ENCODE measurements around the gene ARMH2.

Gene ARMH2

DNA sequence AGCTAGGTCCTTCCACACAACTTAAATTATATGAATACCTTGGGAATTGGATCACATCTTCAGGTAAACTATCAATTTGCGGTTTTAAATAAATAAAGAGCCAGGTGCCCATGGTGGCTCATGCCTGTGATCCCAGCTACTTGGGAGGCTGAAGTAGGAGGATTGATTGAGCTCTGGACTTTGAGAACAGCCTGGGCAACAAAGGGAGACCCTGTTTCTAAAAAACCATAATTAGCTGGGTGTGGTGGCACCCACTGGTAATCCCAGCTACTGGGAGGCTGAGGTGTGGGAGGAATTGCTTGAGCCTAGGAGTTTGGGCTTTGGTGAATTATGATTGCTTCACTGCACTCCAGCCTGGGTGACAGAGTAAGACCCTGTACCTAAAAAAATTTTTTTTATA is 20.6 kb downstream of the ARMH2 start:
- no peak overlapping the region for H3K9ac ChIP-seq
- no peak overlapping the region for H3K4me2 ChIP-seq (ENCODE audit: low read length)
- no peaks in the 10 kb centered on the region for H3K27me3 ChIP-seq (ENCODE audit: control insufficient read depth, insufficient read depth, low read length)
- H3K9me3 ChIP-seq (ENCODE audit: control insufficient read depth, low read length): no peaks in the 10 kb centered on the region
- H3K27ac ChIP-seq: no peak overlapping the region
- no peaks in the 10 kb centered on the region for H3K36me3 ChIP-seq (ENCODE audit: control insufficient read depth, insufficient read depth, low read length)
- no peak overlapping the region for H3K4me3 ChIP-seq (ENCODE audit: low read depth, low read length)
- H3K79me2 ChIP-seq: peaks cover 4% of the 10 kb centered on the region
- H3K4me1 ChIP-seq: peaks cover 3% of the 10 kb centered on the region
- no peak overlapping the region for H2AFZ ChIP-seq
- TF ChIP-seq, protein P1, sequence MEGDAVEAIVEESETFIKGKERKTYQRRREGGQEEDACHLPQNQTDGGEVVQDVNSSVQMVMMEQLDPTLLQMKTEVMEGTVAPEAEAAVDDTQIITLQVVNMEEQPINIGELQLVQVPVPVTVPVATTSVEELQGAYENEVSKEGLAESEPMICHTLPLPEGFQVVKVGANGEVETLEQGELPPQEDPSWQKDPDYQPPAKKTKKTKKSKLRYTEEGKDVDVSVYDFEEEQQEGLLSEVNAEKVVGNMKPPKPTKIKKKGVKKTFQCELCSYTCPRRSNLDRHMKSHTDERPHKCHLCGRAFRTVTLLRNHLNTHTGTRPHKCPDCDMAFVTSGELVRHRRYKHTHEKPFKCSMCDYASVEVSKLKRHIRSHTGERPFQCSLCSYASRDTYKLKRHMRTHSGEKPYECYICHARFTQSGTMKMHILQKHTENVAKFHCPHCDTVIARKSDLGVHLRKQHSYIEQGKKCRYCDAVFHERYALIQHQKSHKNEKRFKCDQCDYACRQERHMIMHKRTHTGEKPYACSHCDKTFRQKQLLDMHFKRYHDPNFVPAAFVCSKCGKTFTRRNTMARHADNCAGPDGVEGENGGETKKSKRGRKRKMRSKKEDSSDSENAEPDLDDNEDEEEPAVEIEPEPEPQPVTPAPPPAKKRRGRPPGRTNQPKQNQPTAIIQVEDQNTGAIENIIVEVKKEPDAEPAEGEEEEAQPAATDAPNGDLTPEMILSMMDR (IDR thresholded peaks at IDR 0.05): no peak

- no peak overlapping the region for H3K4me2 ChIP-seq (ENCODE audit: low read length)
- no peaks in the 10 kb centered on the region for H3K27me3 ChIP-seq (ENCODE audit: control insufficient read depth, insufficient read depth, low read length)
- H3K36me3 ChIP-seq (ENCODE audit: control insufficient read depth, insufficient read depth, low read length): no peaks in the 10 kb centered on the region
- no peak overlapping the region for H3K9ac ChIP-seq
- peaks cover 4% of the 10 kb centered on the region for H3K79me2 ChIP-seq
- no peak overlapping the region for H2AFZ ChIP-seq
- TF ChIP-seq, protein P1 (IDR thresholded peaks at IDR 0.05): no peak
- H3K4me3 ChIP-seq (ENCODE audit: low read depth, low read length): no peak overlapping the region
- no peaks in the 10 kb centered on the region for H3K9me3 ChIP-seq (ENCODE audit: control insufficient read depth, low read length)
- no peak overlapping the region for H3K27ac ChIP-seq
- peaks cover 3% of the 10 kb centered on the region for H3K4me1 ChIP-seq
These were observed 21.5 kb downstream of the ARMH2 start for GRCh38 chr6:24777227-24777626.

- Histone ChIP-seq H3K4me1 (peaks cover 3% of the 10 kb centered on the region), H2AFZ (peak overlapping the region; percentile 100), H3K36me3 (ENCODE audit: control insufficient read depth, insufficient read depth, low read length) (no peaks in the 10 kb centered on the region), H3K4me3 (ENCODE audit: low read depth, low read length) (peak overlapping the region; percentile 100), H3K79me2 (peaks cover 4% of the 10 kb centered on the region), H3K4me2 (ENCODE audit: low read length) (peak overlapping the region; percentile 100), H3K9ac (no peak overlapping the region), H3K9me3 (ENCODE audit: control insufficient read depth, low read length) (no peaks in the 10 kb centered on the region), H3K27me3 (ENCODE audit: control insufficient read depth, insufficient read depth, low read length) (no peaks in the 10 kb centered on the region), H3K27ac (peak overlapping the region; percentile 80)
- TF ChIP-seq, protein P1 (IDR thresholded peaks at IDR 0.05): no peak
These were observed 23.1 kb downstream of the ARMH2 start for GRCh38 chr6:24775520-24776058.

DNA sequence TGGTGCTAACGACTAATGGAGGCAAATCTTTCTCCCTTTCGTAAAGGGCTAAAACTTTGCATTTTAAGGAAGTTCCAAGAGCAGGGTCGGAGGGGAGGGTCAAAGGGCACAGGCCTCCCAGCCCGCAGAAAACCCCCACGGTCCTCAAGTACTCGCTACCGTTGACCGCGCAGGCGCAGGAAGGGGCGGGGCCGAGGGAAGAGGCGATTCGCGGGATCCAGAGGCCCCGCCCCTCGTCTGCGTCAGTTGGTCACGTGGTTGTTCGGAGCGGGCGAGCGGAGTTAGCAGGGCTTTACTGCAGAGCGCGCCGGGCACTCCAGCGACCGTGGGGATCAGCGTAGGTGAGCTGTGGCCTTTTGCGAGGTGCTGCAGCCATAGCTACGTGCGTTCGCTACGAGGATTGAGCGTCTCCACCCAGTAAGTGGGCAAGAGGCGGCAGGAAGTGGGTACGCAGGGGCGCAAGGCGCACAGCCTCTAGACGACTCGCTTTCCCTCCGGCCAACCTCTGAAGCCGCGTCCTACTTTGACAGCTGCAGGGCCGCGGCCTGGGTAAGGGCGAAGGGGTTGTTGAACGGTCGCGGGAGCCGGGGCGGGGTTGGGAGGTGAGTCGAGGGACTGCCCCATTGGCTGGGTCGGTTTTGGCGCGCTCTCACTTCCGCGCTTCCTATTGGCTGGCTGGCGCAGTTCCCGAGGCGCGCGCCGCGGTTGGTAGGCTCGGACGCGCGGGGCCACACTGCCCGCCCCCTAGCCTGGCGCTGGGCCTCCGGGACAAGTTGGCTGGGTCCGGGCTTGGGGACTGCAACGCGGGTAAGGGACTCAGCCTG is 23.8 kb downstream of the ARMH2 start, which contains the start of gene GMNN:
TSS of gene GMNN (plus strand) at position 242 of the 824 bp plus-strand sequence. CDS start 2,310 bp downstream, outside the sequence.
- Histone ChIP-seq H3K36me3 (ENCODE audit: control insufficient read depth, insufficient read depth, low read length) (no peaks in the 10 kb centered on the region), H3K27ac (peak within 1 kb of the TSS; percentile 80), H3K4me3 (ENCODE audit: low read depth, low read length) (peak within 1 kb of the TSS; percentile 100), H2AFZ (peak within 1 kb of the TSS; percentile 100), H3K4me1 (peaks cover 2% of the 10 kb centered on the region), H3K4me2 (ENCODE audit: low read length) (peak within 1 kb of the TSS; percentile 100), H3K9ac (no peak within 1 kb of the TSS), H3K27me3 (ENCODE audit: control insufficient read depth, insufficient read depth, low read length) (no peaks in the 10 kb centered on the region), H3K79me2 (peaks cover 4% of the 10 kb centered on the region), H3K9me3 (ENCODE audit: control insufficient read depth, low read length) (no peaks in the 10 kb centered on the region)
- TF ChIP-seq, protein P1 (IDR thresholded peaks at IDR 0.05): no peak
